ENCODE results near the gene IFT74.
A peak's percentile ranks its signal among the peaks of the same experiment; 100 is the strongest.
"Not testable (repeated sequence)": the region's sequence is repeated elsewhere in the genome, so short reads cannot be mapped to it uniquely, and the experiment has no call there.

Gene IFT74

DNA sequence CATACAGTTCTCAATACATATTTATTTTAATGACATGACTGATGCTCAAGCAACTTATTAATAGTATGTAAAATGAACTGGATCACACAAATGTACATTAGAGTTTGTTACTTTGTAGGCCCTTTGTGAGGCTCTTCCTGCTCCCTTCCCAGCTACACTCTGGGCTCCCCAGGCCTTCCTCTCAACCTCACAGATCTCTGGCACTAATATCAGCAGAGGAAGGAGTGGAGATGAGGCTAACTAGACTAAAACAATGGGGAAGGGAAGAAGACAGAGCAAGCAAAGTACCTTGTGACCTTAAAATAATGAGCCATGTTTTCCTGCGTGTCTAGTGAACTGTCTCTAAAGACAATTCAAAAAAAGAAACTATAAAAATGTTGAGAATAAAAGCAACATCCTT is 122.5 kb downstream of the IFT74 start:
- DNase-seq, result no peak

DNA sequence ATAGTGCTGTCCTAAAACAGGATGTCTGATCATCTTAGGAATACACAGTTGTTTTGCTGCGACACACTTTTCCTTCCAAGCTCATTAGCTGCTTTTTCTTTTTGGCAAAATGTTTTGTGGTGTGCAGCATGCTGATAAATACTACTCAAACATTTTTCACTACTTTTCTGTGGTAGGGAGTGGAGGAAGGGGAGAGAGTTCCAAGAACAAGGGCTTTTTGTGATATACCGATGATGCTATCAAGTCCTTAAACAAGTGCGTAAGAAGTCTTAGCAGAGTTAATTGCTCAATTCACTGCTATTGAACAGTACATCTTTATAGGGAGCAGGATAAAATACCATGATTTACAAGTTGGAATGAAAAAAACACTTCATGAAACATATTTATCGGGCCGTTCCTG is 129.2 kb downstream of the IFT74 start:
- no peak for DNase-seq

DNA sequence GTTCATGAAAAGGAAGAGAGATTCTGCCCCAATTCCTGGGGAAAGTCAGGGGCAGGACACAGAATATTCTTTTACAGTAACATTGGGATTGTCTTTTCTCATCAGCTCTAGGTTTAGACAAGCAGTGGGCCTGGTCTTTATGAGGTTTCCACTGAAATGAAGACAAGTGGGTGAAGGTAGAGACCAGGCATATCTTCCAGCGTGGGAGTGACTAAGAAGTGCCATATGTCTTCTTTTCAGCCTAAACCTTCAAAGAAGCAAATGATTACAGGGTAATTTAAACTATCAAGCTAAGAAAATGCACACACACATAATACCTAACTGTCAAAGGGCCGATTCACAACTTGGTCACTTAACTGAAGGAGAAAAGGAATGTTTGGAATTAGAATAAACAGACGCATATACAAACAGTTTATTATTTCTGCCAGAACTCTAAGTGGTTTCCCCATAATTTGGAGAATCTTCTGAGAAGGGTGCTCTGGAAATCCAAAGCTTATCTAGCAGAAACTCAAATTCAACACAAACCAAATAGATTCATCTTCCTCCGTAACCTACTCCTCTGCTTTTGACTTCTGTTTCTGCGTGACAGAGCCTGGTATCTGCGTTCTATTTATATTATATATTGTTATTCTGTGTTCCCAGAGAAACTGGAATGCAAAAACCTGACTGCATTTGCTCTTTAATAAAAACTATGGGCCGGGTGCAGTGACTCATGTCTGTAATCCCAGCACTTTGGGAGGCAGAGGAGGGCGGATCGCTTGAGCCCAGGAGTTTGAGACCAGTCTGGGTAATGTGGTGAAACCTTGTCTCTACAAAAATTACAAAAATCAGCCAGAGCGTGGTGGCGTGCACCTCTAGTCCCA is 130.8 kb downstream of the IFT74 start:
- no peak for DNase-seq

DNA sequence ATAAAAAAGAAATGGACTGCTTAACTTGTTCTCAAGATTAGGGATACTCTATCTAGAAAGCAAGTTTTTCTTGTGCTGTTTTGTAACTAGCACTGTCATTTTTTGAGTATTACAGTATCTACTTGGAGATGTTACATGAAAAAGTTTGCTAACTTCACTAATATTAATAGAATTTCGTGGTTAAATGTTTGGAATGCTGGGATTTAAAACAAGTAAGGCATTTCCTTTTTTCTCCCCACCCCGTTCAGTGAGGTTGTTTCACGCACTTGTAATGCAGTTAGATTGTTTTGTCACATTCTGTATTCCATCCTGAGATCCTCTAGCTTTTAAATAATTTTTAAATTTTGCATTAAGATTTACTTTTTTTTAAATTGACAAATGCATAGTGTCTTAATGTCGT is 132.8 kb downstream of the IFT74 start:
- DNase-seq, result no peak

DNA sequence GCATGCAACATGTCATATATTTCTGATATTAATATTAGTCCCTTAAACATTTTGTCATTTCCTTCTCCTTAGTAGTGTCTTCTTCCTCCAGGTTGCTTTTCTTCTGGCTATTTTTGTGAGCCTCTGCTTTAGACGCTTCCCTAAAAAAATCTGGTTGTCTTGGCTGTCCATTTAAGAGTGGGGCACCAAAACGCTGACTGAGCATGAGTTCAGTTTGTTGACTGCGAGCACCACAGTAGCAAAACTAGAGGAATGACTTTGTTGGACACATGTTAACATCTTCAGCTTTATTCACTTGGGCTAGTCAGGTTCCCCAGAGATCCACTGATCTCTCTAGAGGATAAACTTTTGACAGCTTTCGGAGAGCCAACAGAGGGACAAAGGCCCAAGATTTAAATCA is 133.5 kb downstream of the IFT74 start:
- no peak for DNase-seq

DNA sequence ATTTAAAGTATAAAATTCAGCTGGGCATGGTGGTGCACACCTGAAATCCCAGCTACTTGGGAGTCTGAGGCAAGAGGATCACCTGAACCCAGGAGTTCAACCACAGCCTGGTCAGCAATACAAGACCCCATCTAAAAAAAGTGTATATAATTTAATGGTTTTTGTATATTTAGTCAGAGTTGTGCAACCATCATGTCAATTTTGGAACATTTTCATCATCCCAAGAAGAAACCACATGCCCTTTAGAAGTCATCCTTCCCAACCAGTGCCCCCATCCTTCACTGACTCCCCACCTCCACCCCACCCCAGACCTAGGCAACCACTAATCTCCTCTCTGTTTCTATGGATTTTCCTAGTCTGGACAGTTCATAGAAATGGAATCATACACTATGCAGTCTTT is 134.0 kb downstream of the IFT74 start:
- no peak for DNase-seq

DNA sequence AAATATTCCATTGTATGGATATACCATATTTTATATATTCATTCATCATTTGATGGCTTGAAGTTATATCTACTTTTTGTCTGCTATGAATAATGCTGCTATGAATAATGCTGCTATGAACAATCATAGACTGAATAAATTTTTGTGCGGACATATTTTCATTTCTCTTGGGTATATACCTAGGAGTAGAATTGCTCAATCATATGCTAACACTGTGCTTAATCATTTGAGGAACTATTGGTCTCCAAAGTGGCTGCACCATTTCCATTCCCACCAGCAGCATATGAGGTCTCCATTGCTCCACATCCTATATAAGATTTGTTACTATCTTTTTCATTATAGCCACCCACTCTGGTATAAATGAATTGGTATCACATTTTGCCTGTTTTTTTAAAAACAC is 134.5 kb downstream of the IFT74 start:
- DNase-seq, result no peak

DNA sequence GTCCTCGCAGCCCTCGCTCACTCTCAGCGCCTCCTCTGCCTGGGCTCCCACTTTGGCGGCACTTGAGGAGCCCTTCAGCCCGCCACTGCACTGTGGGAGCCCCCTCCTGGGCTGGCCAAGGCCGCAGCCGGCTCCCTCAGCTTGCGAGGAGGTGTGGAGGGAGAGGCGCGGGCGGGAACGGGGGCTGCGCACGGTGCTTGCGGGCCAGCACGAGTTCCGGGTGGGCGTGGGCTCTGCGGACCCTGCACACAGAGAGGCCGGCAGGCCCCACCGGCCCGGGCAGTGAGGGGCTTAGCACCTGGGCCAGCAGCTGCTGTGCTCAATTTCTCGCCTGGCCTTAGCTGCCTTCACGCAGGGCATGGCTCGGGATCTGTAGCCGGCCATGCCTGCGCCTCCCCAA is 136.3 kb downstream of the IFT74 start:
- not testable (repeated sequence) for DNase-seq

DNA sequence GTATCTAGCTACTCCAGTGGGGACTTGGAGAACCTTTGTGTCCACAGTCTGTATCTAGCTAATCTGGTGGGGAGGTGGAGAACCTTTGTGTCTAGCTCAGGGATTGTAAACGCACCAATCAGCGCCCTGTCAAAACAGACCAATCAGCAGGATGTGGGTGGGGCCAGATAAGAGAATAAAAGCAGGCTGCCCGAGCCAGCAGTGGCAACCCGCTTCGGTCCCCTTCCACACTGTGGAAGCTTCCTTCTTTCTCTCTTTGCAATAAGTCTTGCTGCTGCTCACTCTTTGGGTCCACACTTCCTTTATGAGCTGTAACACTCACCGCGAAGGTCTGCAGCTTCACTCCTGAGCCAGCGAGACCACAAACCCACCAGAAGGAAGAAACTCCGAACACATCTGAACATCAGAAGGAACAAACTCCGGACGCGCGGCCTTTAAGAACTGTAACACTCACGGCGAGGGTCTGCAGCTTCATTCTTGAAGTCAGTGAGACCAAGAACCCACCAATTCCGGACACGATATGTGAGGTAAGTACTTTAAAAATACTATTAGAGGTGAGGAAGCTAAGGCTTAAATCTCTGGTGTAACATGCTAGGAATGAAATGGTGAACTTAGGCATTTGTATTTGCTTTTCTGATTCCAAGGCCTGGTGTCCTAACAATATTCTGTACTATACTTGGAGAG is 137.3 kb downstream of the IFT74 start:
- not testable (repeated sequence) for DNase-seq

DNA sequence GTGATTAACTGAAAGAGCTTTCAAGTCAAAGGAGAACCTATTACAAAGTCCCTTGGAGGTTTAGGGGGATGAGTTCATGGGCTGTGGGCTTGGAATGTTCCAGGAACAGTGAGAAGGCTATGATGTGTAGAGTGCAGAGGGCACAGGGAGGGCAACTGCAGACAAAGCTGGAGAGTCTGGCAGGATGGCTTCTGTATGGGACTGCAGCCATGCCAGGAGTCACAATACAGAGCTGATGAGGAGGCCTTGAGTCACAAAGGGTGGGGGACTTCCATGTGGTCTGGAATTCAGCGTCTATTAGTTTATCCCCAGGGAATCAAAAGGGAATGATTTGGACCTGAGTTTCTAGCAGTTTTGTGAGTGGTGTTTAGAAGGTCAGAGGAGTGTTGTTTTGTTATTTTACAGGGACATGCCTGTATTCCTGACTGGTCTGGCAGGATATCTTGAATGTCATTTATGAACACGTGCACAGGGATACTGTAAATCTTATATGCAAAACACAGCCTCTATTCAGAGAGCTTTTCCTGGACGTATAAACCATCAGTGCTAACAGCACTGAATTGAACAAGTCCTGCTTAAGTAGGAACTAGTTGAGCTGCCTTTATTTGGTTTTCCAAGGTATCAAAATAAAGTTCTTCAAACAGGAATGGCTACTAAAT is 138.6 kb downstream of the IFT74 start:
- no peak for DNase-seq

DNA sequence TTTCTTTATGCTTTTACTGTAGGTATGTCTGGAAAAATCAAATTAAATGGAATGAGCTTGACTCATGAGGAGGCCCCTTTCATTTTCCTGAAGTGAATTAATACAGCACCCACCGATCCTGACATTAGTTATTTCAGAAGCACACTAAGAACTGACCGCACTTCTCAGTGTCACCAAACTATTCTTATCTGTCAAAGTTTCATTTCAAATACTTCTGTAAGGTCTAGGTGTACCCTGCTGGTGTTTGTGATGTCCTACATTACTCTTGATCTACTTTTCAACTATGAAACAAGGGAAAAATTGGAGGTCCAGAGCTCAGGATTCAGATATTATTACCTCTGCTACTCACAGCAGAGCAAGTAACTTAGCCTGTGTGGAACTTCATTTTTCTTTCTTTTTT is 151.0 kb downstream of the IFT74 start:
- DNase-seq, result no peak

DNA sequence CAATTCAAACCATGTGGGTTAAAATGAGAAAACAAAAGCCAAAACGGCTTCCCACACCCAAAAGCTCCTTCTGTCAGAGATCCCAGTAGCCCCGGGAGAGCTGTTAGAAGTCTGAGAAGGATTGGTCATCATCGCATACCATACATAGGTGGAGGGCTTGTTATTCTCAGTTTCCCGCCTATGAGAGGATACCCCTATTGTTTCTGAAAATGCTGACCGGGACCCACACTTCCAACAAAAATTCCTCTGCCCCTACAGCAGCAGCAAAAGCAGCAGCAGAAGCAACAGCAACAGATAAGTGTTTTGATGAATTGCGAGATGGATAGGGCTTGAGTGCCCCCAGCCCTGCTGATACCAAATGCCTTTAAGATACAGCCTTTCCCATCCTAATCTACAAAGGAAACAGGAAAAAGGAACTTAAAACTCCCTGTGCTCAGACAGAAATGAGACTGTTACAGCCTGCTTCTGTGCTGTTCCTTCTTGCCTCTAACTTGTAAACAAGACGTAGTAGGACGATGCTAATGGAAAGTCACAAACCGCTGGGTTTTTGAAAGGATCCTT is 152.8 kb downstream of the IFT74 start, which contains the start of gene TEK:
Gene TEK (plus strand): TSS at position 245 of the 561 bp plus-strand sequence. CDS start 366 bp downstream, outside the sequence.
- peak in 1 of 4 experiments; percentile 6 for DNase-seq

DNA sequence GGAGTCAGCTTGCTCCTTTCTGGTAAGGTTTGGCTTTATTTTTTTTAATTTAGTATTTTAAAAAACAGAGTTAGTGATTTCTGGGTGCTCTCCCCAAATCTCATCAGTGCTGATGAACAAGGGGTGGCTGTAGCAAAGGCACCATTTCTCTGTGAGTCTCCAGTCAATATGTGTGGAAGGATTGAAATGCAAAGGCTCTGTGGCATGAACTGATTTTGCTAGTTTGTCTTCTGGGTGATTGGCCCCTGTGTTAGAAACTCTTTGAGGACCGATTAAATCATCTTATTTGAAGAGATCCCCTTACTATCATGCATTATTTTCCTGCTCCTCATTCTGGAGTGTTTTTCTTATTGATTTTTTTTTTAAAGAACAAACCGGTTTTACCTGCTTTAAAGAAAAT is 153.4 kb downstream of the IFT74 start:
- no peak for DNase-seq

DNA sequence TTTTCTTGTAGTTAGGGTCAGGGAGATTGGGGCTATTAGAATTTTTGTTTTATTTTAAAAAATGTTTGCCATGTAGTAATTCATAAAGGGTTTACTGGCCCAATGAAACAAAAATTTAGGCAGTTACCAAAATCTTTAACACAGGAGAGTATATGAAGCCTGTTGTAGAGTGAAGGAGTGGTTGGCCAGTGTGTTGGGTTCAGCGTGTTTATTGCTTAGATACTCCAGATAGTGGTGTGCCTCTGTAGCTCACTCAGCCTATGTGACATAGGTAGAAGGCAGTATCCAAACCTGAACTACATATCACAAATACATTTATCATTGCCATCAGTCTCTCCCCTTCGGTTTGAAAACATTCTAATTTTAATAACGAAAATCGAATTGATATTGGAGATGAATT is 154.0 kb downstream of the IFT74 start:
- no peak for DNase-seq

DNA sequence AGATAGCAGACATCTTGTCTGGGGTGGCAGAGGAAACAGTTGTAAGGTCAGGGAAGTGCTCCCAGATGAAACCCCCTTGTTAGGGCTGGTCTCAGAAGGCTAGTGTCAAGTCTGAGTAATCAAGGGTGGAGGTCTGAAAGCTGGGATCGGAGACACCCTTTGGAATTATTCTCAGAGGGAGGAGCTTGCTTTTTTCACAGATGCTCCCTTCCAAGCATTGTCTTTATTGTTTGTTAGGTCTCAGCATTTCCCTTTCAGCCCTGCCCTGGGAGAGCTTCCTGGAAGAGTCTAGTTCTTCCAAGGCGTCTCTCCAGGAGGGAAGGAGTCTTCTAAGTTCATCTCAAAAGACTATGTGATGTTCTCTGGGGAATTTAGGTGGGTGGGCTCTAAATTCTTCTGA is 156.0 kb downstream of the IFT74 start:
- no peak for DNase-seq

Data from suppressor macrophage (primary cell).